HepG2 (cell line): ENCODE data around the gene CAMSAP3. TPM values are rescaled to one million over a fixed set of nuclear protein-coding genes. Genes with fewer than 3 reads are reported as not detected.

Experiments used
- ATAC-seq: fragments of 200-7000 bp; cut with Tn5 transposase; 3 replicates; pipeline ENCODE4 v1.9.1; 2020; ENCODE audit warnings: mild to moderate bottlenecking, moderate library complexity
- BruUV-seq: library from RNA; stranded (reverse); fragments of 400-500 nt; replicated peaks from 2 replicates; lab custom pipeline; 2021; lab: Mats Ljungman, UMichigan
- CTCF ChIA-PET: fragments of 300-600 bp; formaldehyde crosslinking; extraction: SDS; loops from one replicate; lab custom pipeline; 2021; ENCODE audit warnings: low total read pairs, inconsistent platforms, low intra/inter-chr PET ratio; lab: Yijun Ruan, JAX
- POLR2A ChIA-PET: fragments of 350-600 bp; sonication (Branson Sonifier 250); formaldehyde crosslinking; loops from one replicate; lab custom pipeline; 2020; ENCODE audit warnings: antibody characterized with exemption, inconsistent platforms; lab: Yijun Ruan, JAX
- DNase-seq: peaks from one replicate; pipeline ENCODE4 v3.0.0-alpha.2; 2015; ENCODE audit warnings: low spot score
- FAIRE-seq: peaks from 3 replicates; lab custom pipeline; 2011; peaks lifted over from hg19 to GRCh38; lab: Jason Lieb, UNC
- H2AFZ ChIP-seq: one replicate; pipeline ENCODE4 v1.6.1; 2011; ENCODE audit warnings: low read length, inconsistent platforms
- H3K27ac ChIP-seq: fragments of 300-600 bp; 3 replicates; pipeline ENCODE4 v1.8.0; 2011; ENCODE audit warnings: mixed run types, mild to moderate bottlenecking, mixed read lengths, low read length, inconsistent platforms; ENCODE audit not compliant: insufficient read depth; ENCODE audit errors: extremely low read length
- H3K27me3 ChIP-seq, 2 experiments: fragments of 200-600 bp in 1 of 2; 2 replicates in 1 of 2; 3 replicates in 1 of 2; pipeline versions ENCODE4 v1.6.0 to v1.8.0; 2011; ENCODE audit warnings: low read length in 2 of 2, mild to moderate bottlenecking in 2 of 2, moderate library complexity in 2 of 2, inconsistent platforms in 1 of 2; ENCODE audit not compliant: insufficient read depth in 2 of 2, control insufficient read depth in 1 of 2
- H3K36me3 ChIP-seq, 2 experiments: fragments of 200-600 bp in 1 of 2; replicated peaks in 1 of 2; 2 replicates in 1 of 2; 3 replicates in 1 of 2; pipeline versions ENCODE4 v1.5.1 to v1.8.0; 2011; ENCODE audit warnings: low read length in 2 of 2, inconsistent platforms in 1 of 2; ENCODE audit not compliant: insufficient read depth in 2 of 2, control insufficient read depth in 1 of 2
- H3K4me1 ChIP-seq: 2 replicates; pipeline ENCODE4 v1.5.1; 2012; ENCODE audit warnings: low read length, inconsistent platforms; ENCODE audit not compliant: insufficient read depth
- H3K4me2 ChIP-seq: 2 replicates; pipeline ENCODE4 v1.6.0; 2011; ENCODE audit warnings: low read depth, low read length, inconsistent platforms
- H3K4me3 ChIP-seq, 3 experiments: fragments of 200-600 bp in 1 of 3; sonication (generic), shearing (Covaris generic) in 1 of 3; replicated peaks in 1 of 3; 2 replicates each; pipeline ENCODE4 v1.5.1; 2011 to 2016; ENCODE audit warnings: low read length in 3 of 3, inconsistent platforms in 2 of 3, low read depth in 2 of 3, mild to moderate bottlenecking in 2 of 3, control low read depth in 1 of 3, mixed read lengths in 1 of 3; ENCODE audit not compliant: insufficient read depth in 1 of 3
- H3K79me2 ChIP-seq: one replicate; pipeline ENCODE4 v1.6.1; 2011; ENCODE audit warnings: low read length, inconsistent platforms; ENCODE audit not compliant: insufficient read depth
- H3K9ac ChIP-seq: 2 replicates; pipeline ENCODE4 v1.6.0; 2011; ENCODE audit warnings: mild to moderate bottlenecking, low read depth, low read length, inconsistent platforms; ENCODE audit not compliant: insufficient read depth
- H3K9me3 ChIP-seq: 2 replicates; pipeline ENCODE4 v1.5.1; 2012; ENCODE audit warnings: mild to moderate bottlenecking, low read length
- H4K20me1 ChIP-seq: 2 replicates; pipeline ENCODE4 v1.6.0; 2011; ENCODE audit warnings: inconsistent platforms, mild to moderate bottlenecking, low read length, moderate library complexity; ENCODE audit not compliant: insufficient read depth
- AGO2 ChIP-seq: fragments of 200-400 bp; formaldehyde crosslinking; optimal IDR thresholded peaks from 2 replicates; pipeline ENCODE3; 2017; ENCODE audit warnings: mild to moderate bottlenecking, low read depth, low read length, moderate library complexity
- AHR ChIP-seq: IDR thresholded peaks from 2 replicates; pipeline ENCODE4 v1.6.1; 2018; ENCODE audit warnings: missing genetic modification reagents, missing compliant biosample characterization
- GATA4 ChIP-seq: sonication (generic); IDR thresholded peaks from 2 replicates; pipeline ENCODE4 v1.6.1; 2016; ENCODE audit warnings: antibody characterized with exemption, low read depth, borderline replicate concordance
- KLF6 ChIP-seq: IDR thresholded peaks from 2 replicates; pipeline ENCODE4 v1.8.0; 2016; ENCODE audit warnings: missing biosample characterization, missing genetic modification reagents
- LCORL ChIP-seq, 2 experiments: fragments of 450-650 bp in 1 of 2; sonication (generic) in 1 of 2; formaldehyde crosslinking in 1 of 2; IDR thresholded peaks; 2 replicates each; pipeline versions ENCODE4 v1.5.0 to v1.6.1; 2017 to 2020; ENCODE audit warnings: antibody characterized with exemption in 1 of 2, missing genetic modification reagents in 1 of 2
- MED13 ChIP-seq: sonication (generic); formaldehyde crosslinking; IDR thresholded peaks from 2 replicates; pipeline ENCODE4 v1.5.0; 2020; ENCODE audit warnings: missing genetic modification reagents
- MLXIP ChIP-seq: sonication (generic); formaldehyde crosslinking; IDR thresholded peaks from 2 replicates; pipeline ENCODE4 v1.9.0; 2021; ENCODE audit warnings: missing genetic modification reagents, borderline replicate concordance
- RBM22 ChIP-seq: fragments of 200-400 bp; formaldehyde crosslinking; optimal IDR thresholded peaks from 2 replicates; pipeline ENCODE3; 2017; ENCODE audit warnings: mild to moderate bottlenecking, low read length, moderate library complexity
- TOPORS ChIP-seq: sonication (generic); formaldehyde crosslinking; IDR thresholded peaks from 2 replicates; pipeline ENCODE4 v1.8.0; 2023; ENCODE audit warnings: mild to moderate bottlenecking, missing genetic modification reagents
- ZBTB4 ChIP-seq: sonication (generic); formaldehyde crosslinking; IDR thresholded peaks from 2 replicates; pipeline ENCODE4 v1.4.0; 2020; ENCODE audit warnings: missing genetic modification reagents, mild to moderate bottlenecking, borderline replicate concordance
- ZNF337 ChIP-seq: sonication (generic); formaldehyde crosslinking; IDR thresholded peaks from 2 replicates; pipeline ENCODE4 v1.5.1; 2020; ENCODE audit warnings: missing genetic modification reagents, low read depth, mild to moderate bottlenecking, borderline replicate concordance
- ZNF589 ChIP-seq: sonication (generic); formaldehyde crosslinking; conservative IDR thresholded peaks from 2 replicates; pipeline ENCODE4 v1.8.0; 2022; ENCODE audit warnings: mild to moderate bottlenecking, moderate library complexity, missing genetic modification reagents
- ZNF629 ChIP-seq: sonication (generic); formaldehyde crosslinking; conservative IDR thresholded peaks from 2 replicates; pipeline ENCODE4 v1.5.0; 2020; ENCODE audit warnings: missing genetic modification reagents
- WGBS: methylation state at CpG from one replicate; pipeline ENCODE4 v1.1.6; 2017; ENCODE audit warnings: low lambda C conversion rate; 5-methylcytosine and 5-hydroxymethylcytosine counted together
- in situ Hi-C: cut with HindIII; loops from 2 replicates; pipeline ENCODE4 v1.10.0; 2017; ENCODE audit warnings: low pct_unique_long_range_greater_than_20kb; ENCODE audit not compliant: extremely low pct_ligation_motif_present
- intact Hi-C: fragments of 100-400 bp; cut with micrococcal nuclease; formaldehyde crosslinking; loops from one replicate; pipeline ENCODE4 v1.10.0; 2022; ENCODE audit not compliant: unreplicated experiment
- polyA plus RNA-seq, 8 experiments: library from polyadenylated mRNA; depleted of rRNA in 3 of 8; stranded (reverse) in 7 of 8; unstranded in 1 of 8; fragments of >200 nt; fragmentation: Illumina TruSeq in 4 of 8; extraction: Trizol in 4 of 8; gene quantifications; 2 replicates each; pipeline versions ENCODE4 v1.2.1 to v1.2.3, GENCODE V29; 2011 to 2016; ENCODE audit warnings: low read depth in 4 of 8, missing spikeins in 1 of 8, mixed read lengths in 1 of 8; ENCODE audit not compliant: insufficient read depth in 1 of 8
- total RNA-seq, 5 experiments: library from RNA; depleted of rRNA; stranded (reverse); fragments of >200 nt; fragmentation: Illumina TruSeq; extraction: Trizol; gene quantifications; 2 replicates each; pipeline ENCODE4 v1.2.3, GENCODE V29; 2016; ENCODE audit warnings: low read depth in 1 of 5

The CAMSAP3 gene
- total and polyA plus RNA-seq, 2 of the 13 experiments (the other 11 are each of a cell fraction or from before 2014, with no cell fraction given), result 10.8 to 11.8 TPM

- WGBS, result 98% methylated on average over 11 of the region's 21 CpGs
- Histone ChIP-seq H3K36me3 (peaks cover 24 to 48% of the 10 kb centered on the region in 2 experiments), H3K79me2 (no peaks in the 10 kb centered on the region), H4K20me1 (no peaks in the 10 kb centered on the region), H3K4me1 (no peaks in the 10 kb centered on the region; the same call in 1 of the 2 replicates), H3K27me3 (no peaks in the 10 kb centered on the region; a peak in 1 of 5 replicates), H3K9ac (no peak overlapping the region), H3K4me2 (no peak overlapping the region), H2AFZ (no peak overlapping the region), H3K4me3 (no peak overlapping the region), H3K27ac (peak overlapping the region; percentile 27), H3K9me3 (no peaks in the 10 kb centered on the region)
- ChIA-PET CTCF (no interaction called here), POLR2A (interaction anchor here (1.0 kb wide), 1 partner anchor 14 kb away, joined by 3 read pairs; the partner anchor contains the start of gene PCP2)
- FAIRE-seq (no peak), DNase-seq (no peak), ATAC-seq (peak; percentile 6)
- BruUV-seq, result no TSS peak
- intact Hi-C loops (no loop called here), in situ Hi-C loops (no loop called here)
- 0 out of 2 replicates have a peak, but pooled peaks have one; percentile 28 for TF ChIP-seq ZBTB4
- no peak for TF ChIP-seq TOPORS (CRISPR knock-in tag)
- TF ChIP-seq MLXIP, result no peak
- TF ChIP-seq MED13 (CRISPR knock-in tag), result no peak
- TF ChIP-seq ZNF589 (CRISPR knock-in tag), result no peak
- TF ChIP-seq AGO2, result peak; percentile 89
- TF ChIP-seq LCORL (IDR thresholded peaks at IDR 0.05), result no peak
- TF ChIP-seq LCORL (CRISPR knock-in tag; IDR thresholded peaks at IDR 0.05), result no peak
- no peak for TF ChIP-seq GATA4
- no peak for TF ChIP-seq AHR (CRISPR knock-in tag)
- TF ChIP-seq KLF6 (CRISPR knock-in tag), result no peak
- TF ChIP-seq RBM22, result peak; percentile 88
- no peak for TF ChIP-seq ZNF337 (CRISPR knock-in tag)
- TF ChIP-seq ZNF629, result no peak
These were observed 23.3 kb downstream of the CAMSAP3 start for GRCh38 chr19:7618771-7619510.
